Panc1 (cell line): ENCODE measurements around the gene COA8. TPM values are rescaled to one million over a fixed set of nuclear protein-coding genes. Genes with fewer than 3 reads are reported as not detected.

ENCODE experiments used
- ATAC-seq: fragments of 200-7000 bp; cut with Tn5 transposase; 2 replicates; pipeline ENCODE4 v1.9.1; 2020; ENCODE audit warnings: mild to moderate bottlenecking, moderate library complexity
- BruUV-seq: library from RNA; stranded (reverse); fragments of 400-500 nt; replicated peaks from 2 replicates; lab custom pipeline; 2021; lab: Mats Ljungman, UMichigan
- CTCF ChIA-PET: fragments of 300-600 bp; sonication (Branson Sonifier 250); formaldehyde crosslinking; loops from one replicate; lab custom pipeline; 2022; ENCODE audit warnings: antibody characterized with exemption; lab: Charles Lee
- POLR2A ChIA-PET: fragments of 300-600 bp; sonication (Branson Sonifier 250); formaldehyde crosslinking; loops from one replicate; lab custom pipeline; 2022; ENCODE audit warnings: antibody characterized with exemption; lab: Charles Lee
- DNase-seq: peaks from one replicate; pipeline ENCODE4 v3.0.0-alpha.2; 2010; ENCODE audit warnings: low read depth, low spot score
- H3K27ac ChIP-seq: 2 replicates; pipeline ENCODE4 v1.5.1; 2011; ENCODE audit warnings: mild to moderate bottlenecking, low read length, inconsistent platforms
- H3K27me3 ChIP-seq: fragments of 200-500 bp; sonication (Bioruptor generic); 2 replicates; pipeline ENCODE4 v1.6.0; 2014; ENCODE audit warnings: low read length, inconsistent platforms; ENCODE audit not compliant: control insufficient read depth, insufficient read depth
- H3K36me3 ChIP-seq: fragments of 200-500 bp; sonication (Bioruptor generic); 2 replicates; pipeline ENCODE4 v1.5.1; 2014; ENCODE audit warnings: inconsistent platforms, mild to moderate bottlenecking, low read length, moderate library complexity; ENCODE audit not compliant: control insufficient read depth, insufficient read depth
- H3K4me1 ChIP-seq: 2 replicates; pipeline ENCODE4 v1.5.1; 2011; ENCODE audit warnings: inconsistent platforms, mild to moderate bottlenecking, low read length, moderate library complexity; ENCODE audit not compliant: control insufficient read depth, insufficient read depth
- H3K4me3 ChIP-seq, 2 experiments: 2 replicates each; pipeline ENCODE4 v1.5.1; 2011 to 2012; ENCODE audit warnings: low read depth in 2 of 2, low read length in 2 of 2, mild to moderate bottlenecking in 2 of 2, inconsistent platforms in 1 of 2, moderate library complexity in 1 of 2
- H3K9me3 ChIP-seq: fragments of 200-500 bp; sonication (Bioruptor generic); 2 replicates; pipeline ENCODE4 v1.5.1; 2014; ENCODE audit warnings: low read depth, mild to moderate bottlenecking, inconsistent platforms, low read length, moderate library complexity; ENCODE audit not compliant: control insufficient read depth, insufficient read depth
- CTCF ChIP-seq: fragments of 450-650 bp; IDR thresholded peaks from 2 replicates; pipeline ENCODE4 v1.5.1; 2017; ENCODE audit warnings: mild to moderate bottlenecking
- POLR2AphosphoS5 ChIP-seq: IDR thresholded peaks from 2 replicates; pipeline ENCODE4 v1.6.1; 2012; ENCODE audit warnings: mild to moderate bottlenecking, low read depth, low read length, moderate library complexity
- SIN3A ChIP-seq: IDR thresholded peaks from 2 replicates; pipeline ENCODE4 v1.6.1; 2012; ENCODE audit warnings: low read depth, mild to moderate bottlenecking, low read length, moderate library complexity, borderline replicate concordance; ENCODE audit not compliant: insufficient read depth
- TCF7L2 ChIP-seq: IDR thresholded peaks from 2 replicates; pipeline ENCODE4 v1.6.1; 2011; ENCODE audit warnings: mild to moderate bottlenecking, low read depth, low read length, inconsistent platforms
- in situ Hi-C: cut with HindIII; loops from 2 replicates; pipeline ENCODE4 v1.10.0; 2016; ENCODE audit warnings: low sequenced_read_pairs, low pct_unique_long_range_greater_than_20kb
- intact Hi-C: fragments of 100-400 bp; cut with micrococcal nuclease; formaldehyde crosslinking; loops from one replicate; pipeline ENCODE4 v1.10.0; 2022; ENCODE audit not compliant: unreplicated experiment
- total RNA-seq: library from RNA; stranded (reverse); gene quantifications from one replicate; pipeline ENCODE4 v1.2.1, GENCODE V29; 2021; ENCODE audit not compliant: unreplicated experiment
- TF ChIP-seq, protein P1 (sequence below), 2 experiments: IDR thresholded peaks; 2 replicates each; pipeline ENCODE4 v1.6.1; 2011 to 2012; ENCODE audit warnings: low read depth in 2 of 2, control low read depth in 1 of 2, low read length in 1 of 2, mild to moderate bottlenecking in 1 of 2, moderate library complexity in 1 of 2; ENCODE audit not compliant: insufficient read depth in 1 of 2

Gene COA8
- total RNA-seq, 1 experiment from 2014 or later, result 42.2 TPM

- no peaks in the 10 kb centered on the region for H3K36me3 ChIP-seq
- no peak overlapping the region for H3K27ac ChIP-seq
- ATAC-seq (no peak), DNase-seq (no peak)
- intact Hi-C loops, result no loop called here
- peaks cover 45% of the 10 kb centered on the region for H3K4me1 ChIP-seq
- TF ChIP-seq, protein P1, sequence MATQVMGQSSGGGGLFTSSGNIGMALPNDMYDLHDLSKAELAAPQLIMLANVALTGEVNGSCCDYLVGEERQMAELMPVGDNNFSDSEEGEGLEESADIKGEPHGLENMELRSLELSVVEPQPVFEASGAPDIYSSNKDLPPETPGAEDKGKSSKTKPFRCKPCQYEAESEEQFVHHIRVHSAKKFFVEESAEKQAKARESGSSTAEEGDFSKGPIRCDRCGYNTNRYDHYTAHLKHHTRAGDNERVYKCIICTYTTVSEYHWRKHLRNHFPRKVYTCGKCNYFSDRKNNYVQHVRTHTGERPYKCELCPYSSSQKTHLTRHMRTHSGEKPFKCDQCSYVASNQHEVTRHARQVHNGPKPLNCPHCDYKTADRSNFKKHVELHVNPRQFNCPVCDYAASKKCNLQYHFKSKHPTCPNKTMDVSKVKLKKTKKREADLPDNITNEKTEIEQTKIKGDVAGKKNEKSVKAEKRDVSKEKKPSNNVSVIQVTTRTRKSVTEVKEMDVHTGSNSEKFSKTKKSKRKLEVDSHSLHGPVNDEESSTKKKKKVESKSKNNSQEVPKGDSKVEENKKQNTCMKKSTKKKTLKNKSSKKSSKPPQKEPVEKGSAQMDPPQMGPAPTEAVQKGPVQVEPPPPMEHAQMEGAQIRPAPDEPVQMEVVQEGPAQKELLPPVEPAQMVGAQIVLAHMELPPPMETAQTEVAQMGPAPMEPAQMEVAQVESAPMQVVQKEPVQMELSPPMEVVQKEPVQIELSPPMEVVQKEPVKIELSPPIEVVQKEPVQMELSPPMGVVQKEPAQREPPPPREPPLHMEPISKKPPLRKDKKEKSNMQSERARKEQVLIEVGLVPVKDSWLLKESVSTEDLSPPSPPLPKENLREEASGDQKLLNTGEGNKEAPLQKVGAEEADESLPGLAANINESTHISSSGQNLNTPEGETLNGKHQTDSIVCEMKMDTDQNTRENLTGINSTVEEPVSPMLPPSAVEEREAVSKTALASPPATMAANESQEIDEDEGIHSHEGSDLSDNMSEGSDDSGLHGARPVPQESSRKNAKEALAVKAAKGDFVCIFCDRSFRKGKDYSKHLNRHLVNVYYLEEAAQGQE (IDR thresholded peaks at IDR 0.05; ENCODE audit: insufficient read depth in 1 of 2, low read depth in 2 of 2, low read length in 1 of 2), result no peak
- TF ChIP-seq CTCF, result no peak
- TF ChIP-seq SIN3A, result no peak
- TF ChIP-seq POLR2AphosphoS5, result no peak
- TF ChIP-seq TCF7L2, result no peak
- in situ Hi-C loops, result no loop called here
- POLR2A ChIA-PET, result no interaction called here
- CTCF ChIA-PET, result interaction anchor here (2.7 kb wide), 1 partner anchor 26 kb away, joined by 13 read pairs; no protein-coding TSS in a partner anchor
- BruUV-seq, result no TSS peak
- H3K9me3 ChIP-seq, result no peaks in the 10 kb centered on the region
- H3K4me3 ChIP-seq, result no peak overlapping the region
- no peaks in the 10 kb centered on the region for H3K27me3 ChIP-seq
These were observed 17.4 kb upstream of the COA8 start for GRCh38 chr14:103545219-103545914.

GRCh38 chr14:103545915-103546651, 16.7 kb upstream of the COA8 start:
- DNase-seq (no peak), ATAC-seq (no peak)
- TF ChIP-seq SIN3A (no peak), TCF7L2 (no peak), CTCF (no peak)
- Histone ChIP-seq H3K27me3 (no peaks in the 10 kb centered on the region), H3K9me3 (no peaks in the 10 kb centered on the region), H3K27ac (no peak overlapping the region), H3K4me1 (peaks cover 45% of the 10 kb centered on the region), H3K36me3 (no peaks in the 10 kb centered on the region), H3K4me3 (no peak overlapping the region)
- ChIA-PET CTCF (interaction anchor here (2.7 kb wide), 1 partner anchor 27 kb away, joined by 13 read pairs; no protein-coding TSS in a partner anchor), POLR2A (no interaction called here)
- no TSS peak for BruUV-seq
- in situ Hi-C loops (no loop called here), intact Hi-C loops (no loop called here)
